H9 (cell line): ENCODE results near the gene ENDOV. TPM values are rescaled to one million over a fixed set of nuclear protein-coding genes. Genes with fewer than 3 reads are reported as not detected.

Source experiments
- DNase-seq: peaks from one replicate; pipeline ENCODE4 v3.0.0-alpha.2; 2017
- H2AFZ ChIP-seq: one replicate; pipeline ENCODE4 v1.6.1; 2013; ENCODE audit warnings: mild to moderate bottlenecking, low read length, control low read depth, moderate library complexity
- H2AK5ac ChIP-seq: 2 replicates; pipeline ENCODE4 v1.6.1; 2013; ENCODE audit warnings: low read length, control low read depth, mixed read lengths; ENCODE audit not compliant: insufficient read length
- H2BK120ac ChIP-seq: one replicate; pipeline ENCODE4 v1.6.1; 2013; ENCODE audit warnings: low read depth, mild to moderate bottlenecking, low read length, control low read depth, inconsistent platforms; ENCODE audit not compliant: poor library complexity, severe bottlenecking
- H2BK12ac ChIP-seq: 2 replicates; pipeline ENCODE4 v1.6.1; 2013; ENCODE audit warnings: low read length, control low read depth, mixed read lengths, low read depth; ENCODE audit not compliant: insufficient read length
- H2BK15ac ChIP-seq: 2 replicates; pipeline ENCODE4 v1.6.1; 2013; ENCODE audit warnings: low read depth, low read length, control low read depth
- H2BK20ac ChIP-seq: one replicate; pipeline ENCODE4 v1.6.1; 2013; ENCODE audit warnings: low read depth, mild to moderate bottlenecking, low read length, control low read depth, inconsistent platforms; ENCODE audit not compliant: poor library complexity, severe bottlenecking
- H2BK5ac ChIP-seq: 2 replicates; pipeline ENCODE4 v1.6.1; 2013; ENCODE audit warnings: low read length, control low read depth, mixed read lengths; ENCODE audit not compliant: insufficient read length
- H3K14ac ChIP-seq: 2 replicates; pipeline ENCODE4 v1.6.1; 2013; ENCODE audit warnings: low read length, control low read depth; ENCODE audit not compliant: insufficient read depth
- H3K18ac ChIP-seq: 2 replicates; pipeline ENCODE4 v1.6.1; 2013; ENCODE audit warnings: low read depth, mild to moderate bottlenecking, mixed read lengths, low read length, control low read depth; ENCODE audit not compliant: insufficient read length
- H3K23ac ChIP-seq: 2 replicates; pipeline ENCODE4 v1.6.1; 2013; ENCODE audit warnings: low read length, control low read depth, mixed read lengths, low read depth; ENCODE audit not compliant: insufficient read length
- H3K23me2 ChIP-seq: 2 replicates; pipeline ENCODE4 v1.6.1; 2013; ENCODE audit warnings: low read depth, mild to moderate bottlenecking, mixed read lengths, low read length, control low read depth; ENCODE audit not compliant: insufficient read length, poor library complexity, severe bottlenecking
- H3K27ac ChIP-seq: 2 replicates; pipeline ENCODE4 v1.5.1; 2013; ENCODE audit warnings: low read length, control low read depth, mixed read lengths, low read depth; ENCODE audit not compliant: insufficient read length
- H3K27me3 ChIP-seq: 2 replicates; pipeline ENCODE4 v1.6.1; 2013; ENCODE audit warnings: low read length, control low read depth, inconsistent platforms; ENCODE audit not compliant: insufficient read depth
- H3K4ac ChIP-seq: 2 replicates; pipeline ENCODE4 v1.6.1; 2013; ENCODE audit warnings: low read depth, mild to moderate bottlenecking, control low read depth, inconsistent platforms, low read length, moderate library complexity
- H3K4me1 ChIP-seq: 2 replicates; pipeline ENCODE4 v1.6.1; 2013; ENCODE audit warnings: low read length, control low read depth, inconsistent platforms; ENCODE audit not compliant: insufficient read depth
- H3K4me2 ChIP-seq: 2 replicates; pipeline ENCODE4 v1.6.1; 2013; ENCODE audit warnings: low read length, control low read depth, mixed read lengths; ENCODE audit not compliant: insufficient read length, insufficient read depth
- H3K56ac ChIP-seq: 2 replicates; pipeline ENCODE4 v1.6.1; 2013; ENCODE audit warnings: low read depth, mild to moderate bottlenecking, mixed read lengths, low read length, control low read depth; ENCODE audit not compliant: insufficient read length
- H3K79me1 ChIP-seq: 2 replicates; pipeline ENCODE4 v1.6.1; 2013; ENCODE audit warnings: low read depth, mild to moderate bottlenecking, moderate library complexity, low read length, control low read depth, inconsistent platforms; ENCODE audit not compliant: insufficient read depth, poor library complexity, severe bottlenecking
- H3K79me2 ChIP-seq: 2 replicates; pipeline ENCODE4 v1.6.1; 2013; ENCODE audit warnings: low read length, control low read depth, inconsistent platforms; ENCODE audit not compliant: insufficient read depth
- H3K9ac ChIP-seq: 2 replicates; pipeline ENCODE4 v1.6.1; 2013; ENCODE audit warnings: low read length, control low read depth, mixed read lengths; ENCODE audit not compliant: insufficient read length; ENCODE audit errors: extremely low read depth
- H3K9me3 ChIP-seq: one replicate; pipeline ENCODE4 v1.6.1; 2013; ENCODE audit warnings: low read depth, low read length, inconsistent platforms; ENCODE audit not compliant: control insufficient read depth
- H3T11ph ChIP-seq: one replicate; pipeline ENCODE4 v1.6.1; 2013; ENCODE audit warnings: mild to moderate bottlenecking, low read length, control low read depth, inconsistent platforms
- H4K20me1 ChIP-seq: one replicate; pipeline ENCODE4 v1.6.1; 2013; ENCODE audit not compliant: control insufficient read depth, insufficient read length, insufficient read depth
- H4K5ac ChIP-seq: 2 replicates; pipeline ENCODE4 v1.6.1; 2013; ENCODE audit warnings: low read depth, mild to moderate bottlenecking, mixed read lengths, low read length, control low read depth; ENCODE audit not compliant: insufficient read length
- H4K8ac ChIP-seq: replicated peaks from 2 replicates; pipeline ENCODE4 v1.6.1; 2013; ENCODE audit warnings: low read length, control low read depth, mixed read lengths, low read depth; ENCODE audit not compliant: insufficient read length
- H4K91ac ChIP-seq: 2 replicates; pipeline ENCODE4 v1.6.1; 2013; ENCODE audit warnings: low read depth, mild to moderate bottlenecking, moderate library complexity, mixed read lengths, low read length, control low read depth; ENCODE audit not compliant: insufficient read length
- H3K27ac Mint-ChIP-seq, 3 experiments: 2 replicates in 2 of 3; 3 replicates in 1 of 3; pipeline ENCODE4 v1.8.0; 2020 to 2021; ENCODE audit warnings: mixed read lengths in 3 of 3, mild to moderate bottlenecking in 1 of 3, moderate library complexity in 1 of 3
- H3K27me3 Mint-ChIP-seq: 2 replicates; pipeline ENCODE4 v1.8.0; 2021; ENCODE audit warnings: low read depth, mild to moderate bottlenecking, moderate library complexity, mixed read lengths
- H3K36me3 Mint-ChIP-seq, 3 experiments: 2 replicates in 2 of 3; 3 replicates in 1 of 3; pipeline ENCODE4 v1.8.0; 2020 to 2021; ENCODE audit warnings: low read depth in 3 of 3, mixed read lengths in 3 of 3; ENCODE audit not compliant: insufficient read depth in 1 of 3
- H3K4me1 Mint-ChIP-seq, 2 experiments: 2 replicates each; pipeline ENCODE4 v1.8.0; 2020; ENCODE audit warnings: mixed read lengths in 2 of 2
- H3K4me3 Mint-ChIP-seq, 2 experiments: 2 replicates in 1 of 2; 3 replicates in 1 of 2; pipeline ENCODE4 v1.8.0; 2020 to 2021; ENCODE audit warnings: mild to moderate bottlenecking in 2 of 2, mixed read lengths in 2 of 2, moderate library complexity in 1 of 2
- H3K9me3 Mint-ChIP-seq, 2 experiments: 2 replicates in 1 of 2; 3 replicates in 1 of 2; pipeline ENCODE4 v1.8.0; 2020; ENCODE audit warnings: mild to moderate bottlenecking in 2 of 2, mixed read lengths in 2 of 2, moderate library complexity in 1 of 2
- WGBS: extraction: QIAGEN DNeasy Blood & Tissue Kit; methylation state at CpG from one replicate; pipeline ENCODE4 v1.1.7; 2013; ENCODE audit warnings: missing lambda C conversion rate, low lambda C conversion rate, mixed read lengths; ENCODE audit not compliant: insufficient read length; ENCODE audit errors: extremely low coverage; 5-methylcytosine and 5-hydroxymethylcytosine counted together
- total RNA-seq: library from RNA; stranded (reverse); gene quantifications from 2 replicates; pipeline ENCODE4 v1.2.1, GENCODE V29; 2021
- TF ChIP-seq, protein P1 (sequence below): fragments of 200-600 bp; sonication (generic); conservative IDR thresholded peaks from 3 replicates; pipeline ENCODE4 v1.8.0; 2021; ENCODE audit warnings: antibody characterized with exemption, mild to moderate bottlenecking

The ENDOV gene
- total RNA-seq, 1 experiment from 2014 or later, result 17.1 TPM

DNA sequence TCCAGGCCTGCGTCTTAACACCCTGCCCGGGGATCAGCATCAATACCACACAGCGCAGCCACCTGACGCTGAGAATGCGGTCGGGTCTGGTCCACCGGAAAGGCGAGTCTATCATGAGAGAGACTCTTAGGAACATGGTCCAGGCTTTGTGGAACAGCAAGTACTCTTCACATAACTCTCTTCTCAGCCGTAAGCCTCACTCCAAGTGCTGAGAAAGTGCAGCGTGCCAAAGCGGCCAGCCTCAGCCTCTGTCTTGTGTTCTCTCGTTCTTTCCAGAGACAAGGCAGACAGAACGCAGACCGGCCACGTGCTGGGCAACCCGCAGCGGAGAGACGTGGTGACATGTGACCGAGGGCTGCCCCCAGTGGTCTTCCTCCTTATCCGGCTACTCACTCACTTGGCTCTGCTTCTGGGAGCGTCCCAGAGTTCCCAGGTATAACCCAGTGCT, 34.4 kb upstream of the ENDOV start:
- 0 out of 7 replicates have a peak overlapping the region, but pooled peaks of 1 of the 3 experiments have one; percentile 23 for H3K27ac Mint-ChIP-seq
- no peak for DNase-seq
- H2BK15ac ChIP-seq, result no peak overlapping the region
- no peaks in the 10 kb centered on the region for H3K23me2 ChIP-seq
- H4K91ac ChIP-seq, result no peak overlapping the region
- no CpG with 5 or more reads among the region's 21 CpGs for WGBS
- no peaks in the 10 kb centered on the region for H3K79me2 ChIP-seq
- H2BK120ac ChIP-seq, result no peak overlapping the region
- peaks cover 13 to 83% (median 67%) of the 10 kb centered on the region in 3 experiments; a peak in 6 of 7 replicates for H3K36me3 Mint-ChIP-seq
- H4K5ac ChIP-seq, result no peak overlapping the region
- H3K79me1 ChIP-seq, result no peaks in the 10 kb centered on the region
- H2BK12ac ChIP-seq, result no peak overlapping the region
- peaks cover 0 to 7% of the 10 kb centered on the region in 2 experiments; a peak in 2 of 4 replicates for H3K4me1 Mint-ChIP-seq
- H3K4me2 ChIP-seq, result no peak overlapping the region
- no peak overlapping the region for H4K8ac ChIP-seq
- H3K14ac ChIP-seq, result no peak overlapping the region
- no peak overlapping the region for H2AK5ac ChIP-seq
- no peak overlapping the region for H2AFZ ChIP-seq
- H3T11ph ChIP-seq, result no peak overlapping the region
- H3K9ac ChIP-seq, result no peak overlapping the region
- no peak overlapping the region for H3K56ac ChIP-seq
- TF ChIP-seq, protein P1, sequence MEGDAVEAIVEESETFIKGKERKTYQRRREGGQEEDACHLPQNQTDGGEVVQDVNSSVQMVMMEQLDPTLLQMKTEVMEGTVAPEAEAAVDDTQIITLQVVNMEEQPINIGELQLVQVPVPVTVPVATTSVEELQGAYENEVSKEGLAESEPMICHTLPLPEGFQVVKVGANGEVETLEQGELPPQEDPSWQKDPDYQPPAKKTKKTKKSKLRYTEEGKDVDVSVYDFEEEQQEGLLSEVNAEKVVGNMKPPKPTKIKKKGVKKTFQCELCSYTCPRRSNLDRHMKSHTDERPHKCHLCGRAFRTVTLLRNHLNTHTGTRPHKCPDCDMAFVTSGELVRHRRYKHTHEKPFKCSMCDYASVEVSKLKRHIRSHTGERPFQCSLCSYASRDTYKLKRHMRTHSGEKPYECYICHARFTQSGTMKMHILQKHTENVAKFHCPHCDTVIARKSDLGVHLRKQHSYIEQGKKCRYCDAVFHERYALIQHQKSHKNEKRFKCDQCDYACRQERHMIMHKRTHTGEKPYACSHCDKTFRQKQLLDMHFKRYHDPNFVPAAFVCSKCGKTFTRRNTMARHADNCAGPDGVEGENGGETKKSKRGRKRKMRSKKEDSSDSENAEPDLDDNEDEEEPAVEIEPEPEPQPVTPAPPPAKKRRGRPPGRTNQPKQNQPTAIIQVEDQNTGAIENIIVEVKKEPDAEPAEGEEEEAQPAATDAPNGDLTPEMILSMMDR, result no peak
- no peaks in the 10 kb centered on the region for H3K9me3 ChIP-seq
- no peak overlapping the region for H3K4ac ChIP-seq
- no peaks in the 10 kb centered on the region for H3K9me3 Mint-ChIP-seq
- no peak overlapping the region for H2BK5ac ChIP-seq
- no peak overlapping the region for H3K4me3 Mint-ChIP-seq
- H3K4me1 ChIP-seq, result no peaks in the 10 kb centered on the region
- H2BK20ac ChIP-seq, result no peak overlapping the region
- no peak overlapping the region for H3K27ac ChIP-seq
- H3K27me3 ChIP-seq, result no peaks in the 10 kb centered on the region
- no peaks in the 10 kb centered on the region for H3K27me3 Mint-ChIP-seq
- H3K18ac ChIP-seq, result no peak overlapping the region
- no peaks in the 10 kb centered on the region for H4K20me1 ChIP-seq
- H3K23ac ChIP-seq, result no peak overlapping the region
